Iris pigment epithelial cell (primary cell): ENCODE results near the gene USP13.

ENCODE experiments used
- DNase-seq: peaks from one replicate; pipeline ENCODE4 v3.0.0-alpha.2; 2011; ENCODE audit warnings: low read depth

Gene USP13

DNA sequence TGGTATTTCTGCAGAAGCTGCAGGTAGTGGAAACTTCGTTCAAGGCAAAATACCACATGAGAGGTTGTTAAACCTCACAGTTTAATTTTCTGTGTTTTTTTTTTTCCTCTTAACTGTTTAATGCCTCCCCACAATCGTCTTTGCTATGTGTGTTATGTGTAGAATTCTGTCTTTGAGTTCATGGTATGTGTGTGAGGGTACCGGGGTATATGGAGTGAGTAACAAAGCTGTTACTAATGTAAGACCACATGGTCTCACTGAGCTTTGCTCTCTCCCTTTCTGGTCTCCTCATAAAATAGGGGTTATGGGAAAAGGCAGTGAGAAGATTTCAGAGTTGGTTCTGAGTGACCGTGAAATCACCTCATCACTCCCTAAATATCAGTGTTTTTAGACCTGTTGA is 143.6 kb downstream of the USP13 start:
- DNase-seq = peak; percentile 34

- DNase-seq = no peak
Observed at GRCh38 chr3:179797192-179797591, 144.4 kb downstream of the USP13 start.

- peak; percentile 98 for DNase-seq
Observed at GRCh38 chr3:179801263-179801662, 148.4 kb downstream of the USP13 start.

GRCh38 chr3:179801856-179802255 is 149.0 kb downstream of the USP13 start:
- DNase-seq = peak; percentile 41

DNA sequence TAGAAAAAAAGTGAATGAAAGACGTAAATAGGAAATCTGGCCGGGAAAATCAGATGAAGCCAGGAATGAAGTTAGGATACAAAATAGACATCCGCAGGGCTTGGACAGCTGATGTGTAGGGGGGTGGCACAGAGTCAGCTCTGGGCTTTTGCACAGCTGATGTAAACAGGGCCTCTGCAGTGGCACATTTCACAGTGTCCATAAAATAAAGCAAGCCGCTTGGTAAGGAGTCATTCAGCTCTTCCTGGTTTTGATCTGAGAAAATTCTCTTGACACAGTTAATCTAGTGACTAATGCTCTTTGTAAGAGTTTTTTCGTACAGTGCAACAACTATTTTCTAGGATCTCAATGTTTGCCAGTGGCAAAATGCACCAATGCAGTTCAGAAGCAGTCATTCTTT is 153.3 kb downstream of the USP13 start:
- peak; percentile 23 for DNase-seq

- DNase-seq = no peak
Observed at GRCh38 chr3:179807588-179807987, 154.7 kb downstream of the USP13 start.

DNA sequence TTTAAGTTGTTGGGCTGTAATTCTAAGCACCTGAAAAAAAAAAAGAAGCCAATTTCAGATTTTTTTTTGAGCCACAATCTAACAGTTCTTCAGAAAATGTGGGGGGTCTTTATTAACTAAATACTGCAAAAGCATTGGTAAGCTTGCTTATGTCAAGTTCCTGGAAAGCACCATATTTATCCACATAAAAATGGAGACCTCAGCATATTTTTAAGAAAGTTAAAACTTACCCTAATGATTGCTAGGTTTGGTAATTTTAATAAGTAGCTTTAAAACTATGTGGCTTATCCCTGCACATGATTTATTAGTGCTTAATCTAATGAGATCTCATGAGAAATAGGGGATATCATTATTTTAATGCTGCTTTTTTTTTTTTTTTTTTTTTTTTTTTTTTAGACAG is 156.8 kb downstream of the USP13 start:
- no peak for DNase-seq

GRCh38 chr3:179811321-179812095 is 158.7 kb downstream of the USP13 start:
- DNase-seq = peak; percentile 90

DNA sequence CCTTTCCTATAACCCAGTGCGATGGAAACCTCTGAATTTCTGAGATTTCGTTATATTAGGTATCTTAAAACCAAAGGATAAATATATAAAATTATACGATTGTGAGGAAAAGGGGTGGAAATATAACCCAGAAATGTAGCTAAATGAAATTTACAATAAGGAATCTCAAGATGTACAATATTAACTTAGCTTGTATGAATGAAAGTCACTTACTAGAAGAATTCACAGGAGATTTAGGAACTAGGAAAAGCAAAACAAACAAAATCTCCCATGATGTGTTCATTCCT is 159.2 kb downstream of the USP13 start:
- no peak for DNase-seq

- no peak for DNase-seq
Observed at GRCh38 chr3:179819379-179819778, 166.5 kb downstream of the USP13 start.

DNA sequence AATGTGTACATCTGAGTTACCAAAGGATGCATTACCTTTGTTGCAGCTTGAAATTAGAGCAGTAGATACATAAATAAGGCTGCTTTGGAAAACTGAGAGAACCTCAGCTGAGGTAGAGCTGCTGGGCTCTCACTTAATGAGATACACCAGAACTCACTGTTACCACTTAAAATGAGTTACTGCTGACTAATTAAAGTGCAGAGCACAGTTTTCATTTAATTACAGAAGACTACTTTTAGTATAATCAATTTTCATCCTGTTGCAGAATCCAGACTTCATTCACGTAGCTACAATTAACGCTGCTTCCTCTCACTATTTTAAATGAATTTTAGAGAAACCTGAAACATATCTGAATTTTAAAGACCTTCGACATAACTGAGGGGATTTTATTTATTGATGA is 169.5 kb downstream of the USP13 start:
- no peak for DNase-seq

GRCh38 chr3:179825527-179826246 is 172.8 kb downstream of the USP13 start:
- no peak for DNase-seq

GRCh38 chr3:179826247-179826637 is 173.4 kb downstream of the USP13 start:
- DNase-seq = no peak

DNA sequence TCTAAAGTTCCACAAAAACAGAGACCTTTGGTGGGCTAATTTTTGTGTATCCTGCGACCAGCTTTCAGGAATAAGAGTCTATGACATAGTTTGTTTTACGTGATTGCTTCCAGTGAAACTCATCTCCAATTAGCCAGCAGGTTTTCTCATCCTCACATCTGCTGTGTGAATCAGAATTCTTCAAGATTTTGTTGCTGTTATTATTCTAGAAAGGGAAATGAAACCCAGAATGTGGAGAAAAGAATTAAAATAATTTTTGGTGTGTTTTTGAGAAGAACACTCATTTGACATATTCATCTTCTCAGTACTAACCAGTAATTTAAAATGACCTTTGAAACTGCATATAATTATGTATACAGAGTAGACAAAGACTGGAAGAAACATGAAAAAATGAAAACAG is 175.9 kb downstream of the USP13 start:
- DNase-seq = no peak

DNA sequence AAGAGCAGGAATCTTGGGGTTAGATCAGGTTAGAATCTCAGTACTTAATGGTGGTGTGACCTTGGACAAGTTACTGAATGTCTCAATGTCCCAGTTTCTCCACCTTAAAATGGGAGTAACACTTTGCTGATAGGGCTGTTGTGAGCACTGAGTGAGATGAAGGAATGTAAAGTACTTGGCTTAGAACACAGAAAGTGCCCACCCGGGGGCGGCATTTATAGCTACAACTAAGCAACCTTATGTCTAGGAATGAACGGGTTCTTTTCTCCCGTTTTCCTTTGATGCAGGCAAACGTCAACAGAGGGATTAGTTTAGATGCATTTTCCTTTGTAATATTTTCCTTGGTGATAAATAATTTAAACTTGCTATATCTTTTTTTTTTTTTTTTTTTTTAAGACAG is 176.6 kb downstream of the USP13 start:
- DNase-seq = no peak

- DNase-seq = no peak
Observed at GRCh38 chr3:179832333-179832854, 179.6 kb downstream of the USP13 start.

DNA sequence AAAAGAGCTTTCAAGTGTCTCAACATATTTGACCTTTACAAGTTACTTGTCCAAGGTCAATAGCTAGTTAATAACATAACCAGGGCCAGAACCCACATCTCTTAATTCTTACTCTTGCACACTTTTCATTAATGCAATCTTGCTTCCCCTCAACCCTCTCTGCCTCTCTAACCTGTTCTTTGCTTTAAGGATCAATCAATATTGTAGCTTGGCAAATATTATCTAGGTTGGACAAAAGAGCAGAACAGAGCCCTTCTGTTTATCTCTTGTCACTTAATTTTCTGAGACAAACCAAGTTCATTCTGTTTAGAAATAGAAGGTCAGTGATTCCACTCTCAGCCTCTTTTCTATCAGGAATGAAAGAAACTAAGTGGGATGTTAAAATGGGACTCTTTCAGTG is 180.5 kb downstream of the USP13 start:
- DNase-seq = no peak

GRCh38 chr3:179837374-179837773 is 184.5 kb downstream of the USP13 start:
- DNase-seq = peak; percentile 21
